ENCODE results near the gene PLA2G4A. TPM values are rescaled to one million over a fixed set of nuclear protein-coding genes. Genes with fewer than 3 reads are reported as not detected.

PLA2G4A gene
- total RNA-seq, 6 experiments from 2014 or later = 0.25 to 0.90 (median 0.45) TPM

GRCh38 chr1:187010571-187011309 lies 182.0 kb downstream of the PLA2G4A start:
- TF ChIP-seq CTCF (IDR thresholded peaks at IDR 0.05) = peak; percentile 13; the same call in 1 of the 2 replicates
- DNase-seq = no peak
- H3K27ac Mint-ChIP-seq = no peak overlapping the region
- H3K4me3 Mint-ChIP-seq = no peak overlapping the region
- peaks cover 4% of the 10 kb centered on the region; the same call in 1 of the 2 replicates for H3K9me3 Mint-ChIP-seq
- no peaks in the 10 kb centered on the region for H3K36me3 Mint-ChIP-seq (ENCODE audit: low read depth)
- H3K4me1 Mint-ChIP-seq (ENCODE audit: low read depth) = no peaks in the 10 kb centered on the region
- H3K27me3 Mint-ChIP-seq (ENCODE audit: insufficient read depth) = peaks cover 2% of the 10 kb centered on the region; the same call in 1 of the 2 replicates

GRCh38 chr1:187013582-187014200 lies 184.9 kb downstream of the PLA2G4A start:
- DNase-seq = no peak
- H3K27me3 Mint-ChIP-seq (ENCODE audit: insufficient read depth) = no peaks in the 10 kb centered on the region
- no peaks in the 10 kb centered on the region for H3K4me1 Mint-ChIP-seq (ENCODE audit: low read depth)
- no peaks in the 10 kb centered on the region for H3K9me3 Mint-ChIP-seq
- TF ChIP-seq CTCF (IDR thresholded peaks at IDR 0.05) = no peak
- H3K4me3 Mint-ChIP-seq = no peak overlapping the region
- no peaks in the 10 kb centered on the region for H3K36me3 Mint-ChIP-seq (ENCODE audit: low read depth)
- no peak overlapping the region for H3K27ac Mint-ChIP-seq

- Mint-ChIP-seq H3K4me1 (ENCODE audit: low read depth) (no peaks in the 10 kb centered on the region), H3K27me3 (ENCODE audit: insufficient read depth) (no peaks in the 10 kb centered on the region), H3K27ac (no peak overlapping the region), H3K36me3 (ENCODE audit: low read depth) (no peaks in the 10 kb centered on the region), H3K9me3 (no peaks in the 10 kb centered on the region), H3K4me3 (no peak overlapping the region)
- no peak for DNase-seq
- no peak for TF ChIP-seq CTCF (IDR thresholded peaks at IDR 0.05)
Measured at GRCh38 chr1:187018291-187018690, 189.5 kb downstream of the PLA2G4A start.

GRCh38 chr1:187027253-187027652 lies 198.5 kb downstream of the PLA2G4A start:
- no peaks in the 10 kb centered on the region for H3K4me1 Mint-ChIP-seq (ENCODE audit: low read depth)
- no peaks in the 10 kb centered on the region; the same call in none of the 2 replicates for H3K27me3 Mint-ChIP-seq (ENCODE audit: insufficient read depth)
- no peak overlapping the region for H3K27ac Mint-ChIP-seq

GRCh38 chr1:187032316-187032981 lies 203.7 kb downstream of the PLA2G4A start:
- H3K27ac Mint-ChIP-seq = no peak overlapping the region
- peaks cover 7% of the 10 kb centered on the region for H3K9me3 Mint-ChIP-seq
- H3K4me3 Mint-ChIP-seq = no peak overlapping the region

More at GRCh38 chr1:187027253-187027652, 198.5 kb downstream of the PLA2G4A start:
- no peak for DNase-seq
- Mint-ChIP-seq H3K36me3 (ENCODE audit: low read depth) (no peaks in the 10 kb centered on the region), H3K9me3 (peaks cover 7% of the 10 kb centered on the region), H3K4me3 (no peak overlapping the region)
- no peak for TF ChIP-seq CTCF (IDR thresholded peaks at IDR 0.05)

More at GRCh38 chr1:187032316-187032981, 203.7 kb downstream of the PLA2G4A start:
- no peak for TF ChIP-seq CTCF (IDR thresholded peaks at IDR 0.05)
- Mint-ChIP-seq H3K4me1 (ENCODE audit: low read depth) (no peaks in the 10 kb centered on the region), H3K27me3 (ENCODE audit: insufficient read depth) (no peaks in the 10 kb centered on the region; the same call in none of the 2 replicates), H3K36me3 (ENCODE audit: low read depth) (no peaks in the 10 kb centered on the region)
- DNase-seq = no peak

Data from HFFc6 (cell line).